Muscle layer of colon (tissue), 2 donors: ENCODE measurements around the gene CLIC3.

Experiments
- H3K27ac ChIP-seq: one replicate; pipeline ENCODE4 v1.7.0; 2013; ENCODE audit warnings: low read depth, mild to moderate bottlenecking, low read length, moderate library complexity
- H3K27me3 ChIP-seq, 2 donors: one replicate each; pipeline ENCODE4 v1.7.0; 2013; ENCODE audit warnings: low read length in 2 of 2, mild to moderate bottlenecking in 2 of 2; ENCODE audit not compliant: insufficient read depth in 2 of 2, control insufficient read depth in 1 of 2
- H3K36me3 ChIP-seq: one replicate; pipeline ENCODE4 v1.7.0; 2013; ENCODE audit warnings: mild to moderate bottlenecking, low read length; ENCODE audit not compliant: insufficient read depth
- H3K4me1 ChIP-seq: one replicate; pipeline ENCODE4 v1.7.0; 2013; ENCODE audit warnings: mild to moderate bottlenecking, low read length; ENCODE audit not compliant: insufficient read depth
- H3K4me3 ChIP-seq, 2 donors: one replicate each; pipeline ENCODE4 v1.7.0; 2013; ENCODE audit warnings: low read length in 2 of 2, low read depth in 1 of 2, mild to moderate bottlenecking in 1 of 2, moderate library complexity in 1 of 2
- H3K9ac ChIP-seq: one replicate; pipeline ENCODE4 v1.7.0; 2013; ENCODE audit warnings: low read length
- H3K9me3 ChIP-seq: one replicate; pipeline ENCODE4 v1.7.0; 2013; ENCODE audit warnings: mild to moderate bottlenecking, low read length
- donor health status: abdominal sarcoma.
- donor health status: Adenocarcinoma of cecum.

CLIC3 gene

GRCh38 chr9:137021568-137021978, 25.2 kb upstream of the CLIC3 start:
- H3K9me3 ChIP-seq = no peaks in the 10 kb centered on the region
- H3K9ac ChIP-seq = no peak overlapping the region
- H3K36me3 ChIP-seq = no peaks in the 10 kb centered on the region
- H3K4me3 ChIP-seq = no peak overlapping the region
- H3K27me3 ChIP-seq = no peaks in the 10 kb centered on the region
- peaks cover 5% of the 10 kb centered on the region for H3K4me1 ChIP-seq
- H3K27ac ChIP-seq = no peak overlapping the region

GRCh38 chr9:137020771-137021567, 24.6 kb upstream of the CLIC3 start:
- no peak overlapping the region for H3K4me3 ChIP-seq
- no peak overlapping the region for H3K9ac ChIP-seq
- no peaks in the 10 kb centered on the region for H3K36me3 ChIP-seq
- no peak overlapping the region for H3K27ac ChIP-seq
- H3K27me3 ChIP-seq = no peaks in the 10 kb centered on the region
- no peaks in the 10 kb centered on the region for H3K4me1 ChIP-seq
- H3K9me3 ChIP-seq = no peaks in the 10 kb centered on the region

GRCh38 chr9:137019891-137020683, 23.7 kb upstream of the CLIC3 start:
- no peaks in the 10 kb centered on the region for H3K9me3 ChIP-seq
- no peaks in the 10 kb centered on the region for H3K27me3 ChIP-seq
- H3K36me3 ChIP-seq = no peaks in the 10 kb centered on the region
- H3K27ac ChIP-seq = no peak overlapping the region
- no peaks in the 10 kb centered on the region for H3K4me1 ChIP-seq
- no peak overlapping the region for H3K4me3 ChIP-seq
- no peak overlapping the region for H3K9ac ChIP-seq

GRCh38 chr9:137018761-137019559, 22.6 kb upstream of the CLIC3 start:
- no peak overlapping the region for H3K9ac ChIP-seq
- no peaks in the 10 kb centered on the region for H3K36me3 ChIP-seq
- no peaks in the 10 kb centered on the region for H3K9me3 ChIP-seq
- H3K4me1 ChIP-seq = no peaks in the 10 kb centered on the region
- H3K4me3 ChIP-seq = no peak overlapping the region
- H3K27me3 ChIP-seq = no peaks in the 10 kb centered on the region
- no peak overlapping the region for H3K27ac ChIP-seq

- no peak overlapping the region for H3K27ac ChIP-seq
- no peaks in the 10 kb centered on the region for H3K9me3 ChIP-seq
- no peaks in the 10 kb centered on the region for H3K27me3 ChIP-seq
- no peak overlapping the region for H3K4me3 ChIP-seq
- no peak overlapping the region for H3K9ac ChIP-seq
- no peaks in the 10 kb centered on the region for H3K4me1 ChIP-seq
- no peaks in the 10 kb centered on the region for H3K36me3 ChIP-seq
Observed at GRCh38 chr9:137017791-137018497, 21.6 kb upstream of the CLIC3 start.

GRCh38 chr9:137017071-137017470, 20.7 kb upstream of the CLIC3 start:
- no peak overlapping the region for H3K9ac ChIP-seq
- H3K9me3 ChIP-seq = no peaks in the 10 kb centered on the region
- no peaks in the 10 kb centered on the region for H3K36me3 ChIP-seq

GRCh38 chr9:137016436-137016835, 20.1 kb upstream of the CLIC3 start:
- H3K9ac ChIP-seq = no peak overlapping the region
- H3K4me3 ChIP-seq = no peak overlapping the region
- no peaks in the 10 kb centered on the region for H3K27me3 ChIP-seq
- H3K27ac ChIP-seq = no peak overlapping the region
- H3K9me3 ChIP-seq = no peaks in the 10 kb centered on the region
- H3K4me1 ChIP-seq = no peaks in the 10 kb centered on the region
- peaks cover 5% of the 10 kb centered on the region for H3K36me3 ChIP-seq

More at GRCh38 chr9:137017071-137017470, 20.7 kb upstream of the CLIC3 start:
- H3K27me3 ChIP-seq = no peaks in the 10 kb centered on the region
- no peak overlapping the region for H3K4me3 ChIP-seq
- H3K4me1 ChIP-seq = no peaks in the 10 kb centered on the region
- no peak overlapping the region for H3K27ac ChIP-seq

- no peaks in the 10 kb centered on the region for H3K4me1 ChIP-seq
- H3K9me3 ChIP-seq = no peaks in the 10 kb centered on the region
- H3K9ac ChIP-seq = no peak overlapping the region
- no peaks in the 10 kb centered on the region for H3K27me3 ChIP-seq
- H3K4me3 ChIP-seq = no peak overlapping the region
- H3K27ac ChIP-seq = no peak overlapping the region
- peaks cover 9% of the 10 kb centered on the region for H3K36me3 ChIP-seq
Observed at GRCh38 chr9:137015976-137016375, 19.6 kb upstream of the CLIC3 start.

GRCh38 chr9:137015540-137015930, 19.2 kb upstream of the CLIC3 start:
- Histone ChIP-seq H3K36me3 (peaks cover 9% of the 10 kb centered on the region), H3K9ac (no peak overlapping the region), H3K27ac (no peak overlapping the region), H3K9me3 (no peaks in the 10 kb centered on the region), H3K27me3 (no peaks in the 10 kb centered on the region), H3K4me3 (no peak overlapping the region), H3K4me1 (no peaks in the 10 kb centered on the region)

- Histone ChIP-seq H3K36me3 (peaks cover 9% of the 10 kb centered on the region), H3K9ac (no peak overlapping the region), H3K4me1 (no peaks in the 10 kb centered on the region), H3K9me3 (no peaks in the 10 kb centered on the region), H3K4me3 (no peak overlapping the region), H3K27me3 (no peaks in the 10 kb centered on the region), H3K27ac (no peak overlapping the region)
Observed at GRCh38 chr9:137014776-137015539, 18.6 kb upstream of the CLIC3 start.
